Natural killer cell (primary cell): ENCODE results near the gene CENPVL2. TPM values are rescaled to one million over a fixed set of nuclear protein-coding genes. Genes with fewer than 3 reads are reported as not detected.
"Not testable (repeated sequence)": the region's sequence is repeated elsewhere in the genome, so short reads cannot be mapped to it uniquely, and the experiment has no call there.

Source experiments
- ATAC-seq, 3 donors: fragments of 150-1000 bp in 2 of 3; fragments of 200-7000 bp in 1 of 3; cut with Tn5 transposase; 1 replicate in 1 of 3; 2 replicates in 2 of 3; pipeline ENCODE4 v1.10.0; 2021; ENCODE audit warnings: mild to moderate bottlenecking in 2 of 3, moderate library complexity in 2 of 3
- DNase-seq, 2 donors: peaks; one replicate each; pipeline versions ENCODE4 v3.0.0 to v3.0.0-alpha.2; 2013 to 2021; ENCODE audit warnings: mixed read lengths in 1 of 2
- H3K27ac ChIP-seq: one replicate; pipeline ENCODE4 v1.5.1; 2013; ENCODE audit warnings: mild to moderate bottlenecking, low read length
- H3K27me3 ChIP-seq: one replicate; pipeline ENCODE4 v1.6.1; 2013; ENCODE audit warnings: low read length; ENCODE audit not compliant: control insufficient read depth, insufficient read depth
- H3K36me3 ChIP-seq: one replicate; pipeline ENCODE4 v1.6.1; 2013; ENCODE audit warnings: low read length; ENCODE audit not compliant: control insufficient read depth, insufficient read depth
- H3K4me1 ChIP-seq: one replicate; pipeline ENCODE4 v1.6.1; 2013; ENCODE audit warnings: low read length; ENCODE audit not compliant: control insufficient read depth, insufficient read depth
- H3K4me3 ChIP-seq: one replicate; pipeline ENCODE4 v1.5.1; 2013; ENCODE audit warnings: low read length
- H3K9me3 ChIP-seq: one replicate; pipeline ENCODE4 v1.6.1; 2013; ENCODE audit warnings: low read length; ENCODE audit not compliant: control insufficient read depth, insufficient read depth
- H3K27ac Mint-ChIP-seq, 2 donors: one replicate each; pipeline ENCODE4 v1.8.0; 2022; ENCODE audit warnings: mild to moderate bottlenecking in 2 of 2, mixed read lengths in 2 of 2, moderate library complexity in 1 of 2
- H3K27me3 Mint-ChIP-seq, 2 donors: one replicate each; pipeline ENCODE4 v1.8.0; 2022; ENCODE audit warnings: low read depth in 2 of 2, mixed read lengths in 2 of 2
- H3K36me3 Mint-ChIP-seq: one replicate; pipeline ENCODE4 v1.8.0; 2022; ENCODE audit warnings: mixed read lengths
- H3K4me1 Mint-ChIP-seq, 2 donors: one replicate each; pipeline ENCODE4 v1.8.0; 2022; ENCODE audit warnings: mixed read lengths in 2 of 2
- H3K4me3 Mint-ChIP-seq: one replicate; pipeline ENCODE4 v1.8.0; 2022; ENCODE audit warnings: mild to moderate bottlenecking, moderate library complexity, mixed read lengths
- H3K9me3 Mint-ChIP-seq, 2 donors: one replicate each; pipeline ENCODE4 v1.8.0; 2022; ENCODE audit warnings: mixed read lengths in 2 of 2
- WGBS: methylation state at CpG from one replicate; pipeline ENCODE4 v1.1.7; 2013; ENCODE audit warnings: missing lambda C conversion rate; ENCODE audit not compliant: insufficient coverage; 5-methylcytosine and 5-hydroxymethylcytosine counted together
- intact Hi-C: fragments of 100-400 bp; cut with micrococcal nuclease; formaldehyde crosslinking; loops from one replicate; pipeline ENCODE4 v1.14.2; 2022
- total RNA-seq, 4 donors: library from RNA; stranded (reverse); fragments of 120-200 nt in 1 of 4; gene quantifications; one replicate each; pipeline versions ENCODE4 v1.2.3 to v1.2.4, GENCODE V29; 2013 to 2022
- TF ChIP-seq, protein P1 (sequence below): fragments of 200-600 bp; IDR thresholded peaks from one replicate; pipeline ENCODE4 v1.8.0; 2022; ENCODE audit warnings: antibody characterized with exemption

The CENPVL2 gene
- total RNA-seq, 3 donors from 2014 or later (not counting 1 experiment from before 2014, with no cell fraction given), result not detected

DNA sequence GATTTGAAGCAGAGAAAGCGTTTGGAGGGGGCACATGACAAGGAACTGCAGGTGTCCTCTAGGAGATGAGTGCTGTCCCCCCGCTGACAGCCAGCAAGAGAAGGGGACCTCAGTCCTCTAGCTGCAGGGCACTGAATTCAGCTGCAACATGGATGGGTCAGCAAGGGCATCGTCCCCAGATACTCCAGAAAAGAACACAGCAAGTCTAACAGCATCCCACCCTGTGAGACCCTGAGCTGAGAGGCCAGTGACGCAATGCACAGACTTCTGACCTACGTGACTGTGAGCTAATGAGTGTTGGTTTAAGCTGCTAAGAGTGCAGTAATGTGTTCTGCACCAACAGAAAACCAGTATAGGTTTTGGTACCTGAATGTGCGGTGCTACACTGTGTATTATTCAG, 11.6 kb upstream of the CENPVL2 start:
- DNase-seq, result no peak
- no peaks in the 10 kb centered on the region for H3K27me3 ChIP-seq
- WGBS, result 91% methylated on average over 6 of the region's 6 CpGs
- Mint-ChIP-seq H3K36me3 (no peaks in the 10 kb centered on the region), H3K9me3 (no peaks in the 10 kb centered on the region), H3K4me1 (no peaks in the 10 kb centered on the region), H3K27ac (no peak overlapping the region), H3K4me3 (no peak overlapping the region), H3K27me3 (peaks cover 8 to 47% of the 10 kb centered on the region in 2 donors)
- H3K36me3 ChIP-seq, result no peaks in the 10 kb centered on the region
- no peak overlapping the region for H3K4me3 ChIP-seq
- intact Hi-C loops, result no loop called here
- H3K4me1 ChIP-seq, result no peaks in the 10 kb centered on the region
- no peak overlapping the region for H3K27ac ChIP-seq
- H3K9me3 ChIP-seq, result no peaks in the 10 kb centered on the region
- ATAC-seq, result no peak
- TF ChIP-seq, protein P1, sequence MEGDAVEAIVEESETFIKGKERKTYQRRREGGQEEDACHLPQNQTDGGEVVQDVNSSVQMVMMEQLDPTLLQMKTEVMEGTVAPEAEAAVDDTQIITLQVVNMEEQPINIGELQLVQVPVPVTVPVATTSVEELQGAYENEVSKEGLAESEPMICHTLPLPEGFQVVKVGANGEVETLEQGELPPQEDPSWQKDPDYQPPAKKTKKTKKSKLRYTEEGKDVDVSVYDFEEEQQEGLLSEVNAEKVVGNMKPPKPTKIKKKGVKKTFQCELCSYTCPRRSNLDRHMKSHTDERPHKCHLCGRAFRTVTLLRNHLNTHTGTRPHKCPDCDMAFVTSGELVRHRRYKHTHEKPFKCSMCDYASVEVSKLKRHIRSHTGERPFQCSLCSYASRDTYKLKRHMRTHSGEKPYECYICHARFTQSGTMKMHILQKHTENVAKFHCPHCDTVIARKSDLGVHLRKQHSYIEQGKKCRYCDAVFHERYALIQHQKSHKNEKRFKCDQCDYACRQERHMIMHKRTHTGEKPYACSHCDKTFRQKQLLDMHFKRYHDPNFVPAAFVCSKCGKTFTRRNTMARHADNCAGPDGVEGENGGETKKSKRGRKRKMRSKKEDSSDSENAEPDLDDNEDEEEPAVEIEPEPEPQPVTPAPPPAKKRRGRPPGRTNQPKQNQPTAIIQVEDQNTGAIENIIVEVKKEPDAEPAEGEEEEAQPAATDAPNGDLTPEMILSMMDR, result no peak

DNA sequence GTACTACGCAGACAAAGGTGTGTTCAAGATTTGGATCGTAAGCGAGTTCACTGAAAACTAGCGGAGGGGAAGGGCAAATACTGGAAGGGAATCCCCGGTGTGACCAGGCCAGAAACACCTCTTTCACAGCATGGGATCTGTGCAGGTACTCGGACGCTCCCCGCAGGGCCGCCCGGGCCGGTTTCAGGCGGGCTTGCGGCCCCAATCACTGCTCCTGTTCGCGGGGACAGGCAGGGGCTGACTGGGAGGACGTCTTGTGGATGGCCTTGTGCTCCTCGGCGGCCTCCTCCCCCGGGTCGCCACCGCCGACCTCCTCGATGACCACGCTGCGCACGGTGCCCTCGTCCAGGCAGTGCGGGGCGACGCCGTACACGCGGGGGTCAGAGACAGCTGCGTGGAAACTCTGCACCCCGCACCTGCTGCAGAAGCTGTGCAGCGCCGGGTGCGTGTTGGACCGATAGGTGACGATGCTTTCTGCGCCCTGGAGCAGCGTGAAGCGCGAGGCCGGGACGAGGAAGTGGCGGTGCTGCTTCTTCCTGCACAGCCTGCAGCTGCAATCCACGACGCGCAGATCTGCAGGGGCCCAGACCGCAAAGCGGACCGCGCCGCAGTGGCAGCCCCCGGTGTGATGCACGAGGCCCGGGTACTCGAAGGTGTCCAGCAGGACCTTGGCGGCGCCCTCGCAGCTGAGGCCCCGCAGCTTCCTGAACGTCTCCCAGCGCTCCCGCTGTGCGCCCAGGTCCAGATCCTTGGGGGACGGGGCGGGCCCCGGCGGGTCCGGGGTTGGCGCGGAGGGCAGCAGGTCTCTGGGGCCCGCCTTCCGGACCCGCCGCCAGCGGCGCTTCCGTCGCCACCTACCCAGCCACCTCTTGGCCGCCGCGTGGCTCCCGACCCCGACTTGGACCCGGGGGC, 567 bp downstream of the CENPVL2 start:
- H3K4me1 ChIP-seq, H3K4me3 Mint-ChIP-seq, H3K36me3 ChIP-seq, H3K27ac Mint-ChIP-seq, H3K9me3 Mint-ChIP-seq, intact Hi-C loops, H3K27ac ChIP-seq, ATAC-seq, H3K4me1 Mint-ChIP-seq, H3K27me3 Mint-ChIP-seq, DNase-seq, H3K36me3 Mint-ChIP-seq, H3K9me3 ChIP-seq, H3K27me3 ChIP-seq, H3K4me3 ChIP-seq: not testable (repeated sequence)
- WGBS, result no CpG with 5 or more reads among the region's 88 CpGs

DNA sequence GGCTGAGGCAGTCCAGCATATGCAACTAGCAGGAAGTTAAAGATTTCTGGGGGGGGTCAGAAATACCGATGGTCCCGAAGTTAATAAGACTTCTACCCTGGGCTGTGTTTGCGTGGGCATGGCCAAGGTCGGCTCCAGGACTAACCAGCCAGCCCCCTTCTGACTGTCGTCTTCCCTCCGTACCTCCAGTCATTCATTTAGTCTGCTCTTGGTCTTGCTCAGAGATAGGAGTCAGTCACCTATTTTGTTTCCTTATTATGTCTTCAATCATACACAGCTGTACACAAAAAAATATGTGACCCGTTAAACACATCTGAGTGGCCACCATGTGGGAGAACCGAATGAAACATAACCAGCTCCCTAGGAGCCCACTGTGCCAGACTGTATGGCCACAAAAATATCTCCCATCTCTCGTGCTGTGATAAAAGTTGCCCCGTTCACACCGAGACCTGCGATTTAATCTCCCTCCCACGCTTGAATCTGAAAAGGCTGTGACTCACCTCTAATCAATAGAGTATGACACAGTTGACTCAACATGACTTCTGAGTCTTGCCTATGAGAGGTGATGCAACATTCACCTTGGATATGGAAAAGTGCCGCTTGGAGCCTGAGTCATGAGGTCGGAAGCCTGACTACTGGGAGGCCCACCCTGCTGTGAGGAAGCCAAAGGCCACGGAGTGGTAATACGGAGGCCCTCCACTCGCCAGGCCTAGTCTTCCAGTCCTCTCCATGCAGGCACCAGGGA, 2.8 kb downstream of the CENPVL2 start:
- DNase-seq, ATAC-seq, H3K27me3 ChIP-seq, H3K36me3 ChIP-seq, intact Hi-C loops, H3K27ac ChIP-seq, H3K4me3 Mint-ChIP-seq, H3K4me3 ChIP-seq, H3K4me1 ChIP-seq, H3K9me3 Mint-ChIP-seq, H3K27ac Mint-ChIP-seq, H3K9me3 ChIP-seq, H3K27me3 Mint-ChIP-seq, H3K36me3 Mint-ChIP-seq, H3K4me1 Mint-ChIP-seq: not testable (repeated sequence)
- no CpG with 5 or more reads among the region's 18 CpGs for WGBS

DNA sequence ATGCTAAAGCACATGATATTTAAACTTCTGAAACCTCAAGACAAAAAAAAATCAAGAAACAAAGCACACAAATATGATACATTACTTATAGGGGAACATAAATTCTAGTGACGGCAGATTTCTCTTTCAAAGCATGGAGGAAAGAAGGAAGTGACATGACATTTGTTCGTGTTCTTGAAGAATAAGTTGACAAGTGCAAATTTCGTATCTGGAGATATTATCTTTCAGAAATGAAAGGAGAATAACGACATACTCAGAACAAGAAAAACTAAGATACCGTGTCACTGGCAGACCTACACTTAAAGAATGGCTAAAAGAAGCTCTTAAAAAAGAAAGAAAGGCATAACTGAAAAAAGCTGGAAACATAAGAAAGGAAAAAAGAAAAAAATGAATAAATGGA, 16.6 kb downstream of the CENPVL2 start:
- intact Hi-C loops, result no loop called here
- H3K9me3 Mint-ChIP-seq, result no peaks in the 10 kb centered on the region
- H3K27ac Mint-ChIP-seq, result no peak overlapping the region

More for the DNA sequence above, 16.6 kb downstream of the CENPVL2 start:
- no peaks in the 10 kb centered on the region for H3K4me1 Mint-ChIP-seq
- H3K4me3 Mint-ChIP-seq, result no peak overlapping the region
- Histone ChIP-seq H3K27ac (no peak overlapping the region), H3K36me3 (no peaks in the 10 kb centered on the region), H3K27me3 (peaks cover 2% of the 10 kb centered on the region), H3K4me3 (no peak overlapping the region), H3K4me1 (no peaks in the 10 kb centered on the region), H3K9me3 (no peaks in the 10 kb centered on the region)
- TF ChIP-seq, protein P1, result no peak
- ATAC-seq (no peak), DNase-seq (no peak)
- WGBS, result no CpG with 5 or more reads among the region's 5 CpGs
- H3K36me3 Mint-ChIP-seq, result no peaks in the 10 kb centered on the region
- peaks cover 10 to 42% of the 10 kb centered on the region in 2 donors for H3K27me3 Mint-ChIP-seq
